ENCODE data around the gene TYRO3. TPM values are rescaled to one million over a fixed set of nuclear protein-coding genes. Genes with fewer than 3 reads are reported as not detected.
"Not testable (repeated sequence)": the region's sequence is repeated elsewhere in the genome, so short reads cannot be mapped to it uniquely, and the experiment has no call there.

TYRO3 gene
- total RNA-seq, 4 donors from 2014 or later: 2.8 to 16.2 (median 6.8) TPM

DNA sequence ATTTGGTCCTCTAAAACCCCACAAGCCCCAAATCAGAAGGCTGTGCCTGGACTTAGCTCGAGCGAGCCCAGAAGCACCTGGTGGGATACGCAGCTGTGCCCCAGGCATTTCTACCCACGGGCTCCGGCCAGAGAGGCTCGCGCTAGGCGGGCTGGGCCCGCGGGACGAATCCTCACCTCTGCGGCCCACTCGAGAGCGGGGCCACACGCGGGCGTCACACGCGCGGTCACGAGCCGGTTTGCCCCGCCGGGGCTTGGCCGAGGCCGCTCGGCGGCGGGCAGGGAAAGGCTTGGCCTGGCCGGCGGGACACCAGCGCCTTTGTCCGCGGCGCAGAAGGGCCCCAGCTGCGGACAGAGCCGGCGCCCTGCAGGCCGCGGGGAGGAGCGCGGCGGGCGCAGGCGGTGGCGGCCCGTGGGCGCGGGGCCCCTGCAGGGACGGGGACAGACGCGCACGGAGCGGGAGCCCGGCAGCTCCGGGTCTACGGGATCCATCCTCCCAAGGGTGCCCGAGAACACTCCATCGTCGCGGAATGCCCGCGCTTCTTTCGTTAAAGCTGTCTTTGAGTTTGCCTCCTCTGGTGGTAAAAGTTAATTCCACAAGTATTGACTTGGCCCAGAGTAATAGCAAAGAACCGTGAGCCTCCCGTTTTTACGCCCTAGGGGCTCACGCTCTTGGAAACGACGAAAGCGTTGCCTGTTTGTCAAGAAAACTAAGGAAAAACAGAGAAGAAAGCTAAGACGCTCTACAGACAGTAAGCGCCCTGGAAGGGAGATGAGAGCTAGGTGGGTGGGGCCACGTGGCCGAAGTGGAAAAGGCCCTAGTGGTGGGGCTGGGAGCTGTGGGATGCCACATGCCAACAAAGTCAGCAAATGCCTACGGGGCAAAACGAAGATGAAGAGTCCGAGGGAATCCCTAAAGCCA, 26.4 kb downstream of the TYRO3 start:
- Histone ChIP-seq H3K4me3 (peak overlapping the region; percentile 25 to 55 (median 50)), H3K27ac (peak overlapping the region in 3 of 4 donors; percentile 14 to 50 (median 46)), H3K36me3 (no peaks in the 10 kb centered on the region), H3K27me3 (no peaks in the 10 kb centered on the region), H3K4me1 (peaks cover 0 to 6% (median 0%) of the 10 kb centered on the region in 4 donors), H3K9me3 (no peaks in the 10 kb centered on the region)
- DNase-seq: peak; percentile 37 to 77 (median 64)
- TF ChIP-seq, protein P1, sequence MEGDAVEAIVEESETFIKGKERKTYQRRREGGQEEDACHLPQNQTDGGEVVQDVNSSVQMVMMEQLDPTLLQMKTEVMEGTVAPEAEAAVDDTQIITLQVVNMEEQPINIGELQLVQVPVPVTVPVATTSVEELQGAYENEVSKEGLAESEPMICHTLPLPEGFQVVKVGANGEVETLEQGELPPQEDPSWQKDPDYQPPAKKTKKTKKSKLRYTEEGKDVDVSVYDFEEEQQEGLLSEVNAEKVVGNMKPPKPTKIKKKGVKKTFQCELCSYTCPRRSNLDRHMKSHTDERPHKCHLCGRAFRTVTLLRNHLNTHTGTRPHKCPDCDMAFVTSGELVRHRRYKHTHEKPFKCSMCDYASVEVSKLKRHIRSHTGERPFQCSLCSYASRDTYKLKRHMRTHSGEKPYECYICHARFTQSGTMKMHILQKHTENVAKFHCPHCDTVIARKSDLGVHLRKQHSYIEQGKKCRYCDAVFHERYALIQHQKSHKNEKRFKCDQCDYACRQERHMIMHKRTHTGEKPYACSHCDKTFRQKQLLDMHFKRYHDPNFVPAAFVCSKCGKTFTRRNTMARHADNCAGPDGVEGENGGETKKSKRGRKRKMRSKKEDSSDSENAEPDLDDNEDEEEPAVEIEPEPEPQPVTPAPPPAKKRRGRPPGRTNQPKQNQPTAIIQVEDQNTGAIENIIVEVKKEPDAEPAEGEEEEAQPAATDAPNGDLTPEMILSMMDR (IDR thresholded peaks at IDR 0.05): peak in 4 of 6 experiments; percentile 7 to 48 (median 39)
- TF ChIP-seq POLR2A (IDR thresholded peaks at IDR 0.05): no peak

DNA sequence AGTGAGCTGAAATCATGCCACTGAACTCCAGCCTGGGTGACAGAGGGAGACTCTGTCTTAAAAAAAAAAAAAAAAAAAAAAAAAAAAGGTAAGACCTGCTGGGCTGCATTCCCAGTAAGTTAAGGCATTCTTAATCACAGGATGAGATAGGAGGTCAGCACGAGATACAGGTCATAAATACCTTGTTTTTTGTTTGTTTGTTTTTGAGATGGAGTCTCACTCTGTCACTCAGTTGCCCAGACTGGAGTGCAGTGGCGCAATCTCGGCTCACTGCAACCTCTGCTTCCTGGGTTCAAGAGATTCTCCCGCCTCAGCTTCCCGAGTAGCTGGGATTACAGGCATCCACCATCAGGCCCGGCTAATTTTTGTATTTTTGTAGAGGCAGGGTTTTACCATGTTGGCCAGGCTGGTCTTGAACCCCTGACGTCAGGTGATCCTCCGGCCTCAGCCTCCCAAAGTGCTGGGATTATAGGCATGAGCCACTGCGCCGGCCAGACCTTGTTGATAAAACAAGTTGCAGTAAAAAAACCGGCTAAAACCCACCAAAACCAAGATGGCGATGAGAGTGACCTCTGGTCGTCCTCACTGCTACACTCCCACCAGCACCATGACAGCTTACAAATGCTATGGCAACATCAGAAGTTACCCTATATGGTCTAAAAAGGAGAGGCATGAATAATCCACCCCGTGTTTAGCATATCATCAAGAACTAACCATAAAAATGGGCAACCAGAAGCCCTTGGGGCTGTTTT, 27.7 kb downstream of the TYRO3 start:
- H3K27ac ChIP-seq, H3K9me3 ChIP-seq, DNase-seq, H3K36me3 ChIP-seq, H3K4me1 ChIP-seq, H3K27me3 ChIP-seq, H3K4me3 ChIP-seq: not testable (repeated sequence)

DNA sequence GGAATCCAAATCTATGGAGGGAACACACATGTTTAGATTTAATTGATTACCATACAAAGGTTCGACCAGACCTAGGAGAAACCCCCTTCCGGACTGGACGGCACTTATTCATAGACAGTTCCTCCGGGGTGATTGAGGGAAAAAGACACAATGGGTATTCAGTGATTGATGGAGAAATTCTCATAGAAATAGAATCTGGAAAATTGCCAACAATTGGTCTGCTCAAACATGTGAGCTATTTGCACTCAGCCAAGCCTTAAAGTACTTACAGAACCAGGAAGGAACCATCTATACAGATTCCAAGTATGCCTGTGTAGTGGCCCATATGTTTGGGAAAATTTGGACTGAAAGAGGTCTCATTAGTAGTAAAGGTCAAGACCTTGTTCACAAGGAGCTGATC, 30.0 kb downstream of the TYRO3 start:
- H3K27ac ChIP-seq, H3K4me3 ChIP-seq, DNase-seq, H3K4me1 ChIP-seq, H3K9me3 ChIP-seq, H3K27me3 ChIP-seq, H3K36me3 ChIP-seq: not testable (repeated sequence)

DNA sequence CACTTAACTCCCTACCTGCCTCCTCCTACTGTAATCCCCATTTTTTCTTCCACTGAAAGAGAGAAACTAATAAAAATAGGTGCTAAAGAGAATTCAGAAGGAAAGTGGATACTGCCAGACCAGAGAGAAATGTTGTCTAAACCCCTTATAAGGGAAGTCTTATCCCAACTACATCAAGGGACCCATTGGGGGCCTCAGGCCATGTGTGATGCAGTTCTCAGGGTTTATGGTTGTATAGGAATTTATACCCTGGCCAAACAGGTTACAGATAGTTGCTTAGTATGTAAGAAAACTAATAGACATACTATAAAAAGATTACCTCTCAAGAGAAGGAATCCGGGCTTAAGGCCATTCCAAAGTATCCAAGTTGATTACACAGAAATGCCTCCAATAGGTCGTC, 30.6 kb downstream of the TYRO3 start:
- not testable (repeated sequence) for H3K27me3 ChIP-seq, H3K36me3 ChIP-seq, H3K27ac ChIP-seq, H3K9me3 ChIP-seq, H3K4me3 ChIP-seq, H3K4me1 ChIP-seq, DNase-seq

DNA sequence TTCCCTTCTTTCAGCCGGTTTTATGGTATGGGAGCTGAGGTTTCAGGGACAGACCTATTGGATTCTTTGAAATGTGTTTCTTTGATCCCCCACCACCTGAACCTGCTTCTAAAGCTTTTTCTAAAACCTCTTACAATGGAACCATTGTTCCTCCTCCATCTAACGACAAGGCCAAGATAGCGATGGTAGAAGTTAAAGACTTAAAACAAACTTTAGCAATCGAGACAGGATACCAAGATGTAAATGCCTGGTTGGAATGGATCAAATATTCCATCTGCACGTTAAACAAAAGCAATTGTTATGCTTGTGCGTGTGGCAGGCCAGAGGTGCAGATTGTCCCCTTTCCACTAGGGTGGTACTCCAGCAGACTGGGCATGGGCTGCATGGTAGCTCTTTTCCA, 32.2 kb downstream of the TYRO3 start:
- not testable (repeated sequence) for H3K4me3 ChIP-seq, H3K9me3 ChIP-seq, H3K27me3 ChIP-seq, H3K27ac ChIP-seq, H3K4me1 ChIP-seq, DNase-seq, H3K36me3 ChIP-seq

DNA sequence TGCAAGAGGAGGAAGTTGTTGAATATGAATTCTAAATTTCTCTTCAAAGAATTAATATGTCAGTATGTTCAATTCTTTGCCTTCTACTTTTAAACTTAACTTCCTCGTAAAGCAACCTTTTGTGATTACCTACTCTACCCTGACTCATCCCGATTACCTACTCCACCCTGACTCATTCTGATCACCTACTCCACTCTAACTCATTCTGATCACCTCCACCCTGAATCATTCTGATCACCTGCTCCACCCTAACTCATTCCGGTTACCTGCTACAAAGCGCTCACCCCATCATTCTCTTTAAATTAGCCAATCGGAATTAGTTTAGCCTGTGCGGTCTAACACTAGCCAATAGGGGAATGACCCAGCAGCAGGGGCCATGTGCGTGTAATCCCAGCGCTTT, 33.7 kb downstream of the TYRO3 start:
- not testable (repeated sequence) for H3K27me3 ChIP-seq, H3K27ac ChIP-seq, H3K9me3 ChIP-seq, H3K4me3 ChIP-seq, H3K36me3 ChIP-seq, H3K4me1 ChIP-seq
- DNase-seq: peak in 1 of 3 donors; percentile 49

DNA sequence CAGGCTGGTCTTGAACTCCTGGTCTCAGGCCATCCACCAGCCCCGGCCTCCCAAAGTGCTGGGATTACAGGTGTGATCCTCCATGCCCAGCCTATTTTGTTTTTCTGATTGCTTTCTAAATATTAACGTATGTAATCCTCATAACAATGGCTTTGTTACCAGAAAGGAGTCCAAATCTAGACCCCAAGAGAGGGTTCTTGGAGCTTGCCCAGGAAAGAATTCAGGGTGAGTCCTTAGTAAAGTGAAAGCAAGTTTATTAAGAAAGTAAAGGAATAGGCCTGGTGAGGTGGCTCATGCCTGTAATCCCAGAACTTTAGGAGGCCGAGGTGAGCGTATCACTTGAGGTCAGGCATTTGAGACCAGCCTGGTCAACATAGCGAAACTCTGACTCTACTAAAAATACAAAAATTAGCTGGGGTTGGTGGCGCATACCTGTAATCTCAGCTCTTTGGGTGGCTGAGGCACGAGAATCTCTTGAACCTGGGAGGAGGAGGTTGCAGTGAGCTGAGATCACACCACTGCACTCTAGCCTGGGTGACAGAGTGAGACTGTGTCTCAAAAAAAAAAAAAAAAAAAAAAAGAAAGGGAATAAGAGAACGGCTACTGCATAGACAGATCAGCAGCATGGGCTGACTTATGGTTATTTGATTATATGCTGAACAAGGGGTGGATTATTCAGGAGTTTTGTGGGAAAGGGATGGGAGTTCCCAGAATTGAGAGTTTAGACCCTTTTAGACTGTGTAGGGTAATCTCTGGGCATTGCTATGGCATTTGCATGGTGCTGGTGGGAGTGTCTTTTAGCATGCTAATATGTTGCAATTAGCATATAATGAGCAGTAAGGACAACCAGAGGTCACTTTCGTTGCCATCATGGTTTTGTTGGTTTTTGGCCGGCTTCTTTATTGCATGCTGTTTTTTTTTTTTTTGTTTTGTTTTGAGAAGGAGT, 36.1 kb downstream of the TYRO3 start:
- no peak for DNase-seq
- H3K27ac ChIP-seq: no peak overlapping the region
- no peak overlapping the region for H3K4me3 ChIP-seq
- H3K9me3 ChIP-seq: no peaks in the 10 kb centered on the region
- no peaks in the 10 kb centered on the region for H3K36me3 ChIP-seq
- no peaks in the 10 kb centered on the region for H3K4me1 ChIP-seq
- TF ChIP-seq, protein P1 (IDR thresholded peaks at IDR 0.05): no peak
- no peak for TF ChIP-seq POLR2A (IDR thresholded peaks at IDR 0.05)
- H3K27me3 ChIP-seq: no peaks in the 10 kb centered on the region
